ENCODE results near the gene PTPRM. TPM values are rescaled to one million over a fixed set of nuclear protein-coding genes. Genes with fewer than 3 reads are reported as not detected.

PTPRM gene
- total and polyA plus RNA-seq, 2 of the 8 experiments (the other 6 are each of a cell fraction or from before 2014, with no cell fraction given) = 4.1 to 7.0 TPM

- DNase-seq (ENCODE audit: low read depth in 1 of 2, low spot score in 2 of 2) = no peak
- Histone ChIP-seq H2BK120ac (replicated peaks; ENCODE audit: low read depth, low read length) (no peak overlapping the region), H3K4me3 (ENCODE audit: extremely low read depth in 1 of 4, insufficient read depth in 2 of 4, low read depth in 3 of 4, low read length in 4 of 4) (no peak overlapping the region), H4K8ac (ENCODE audit: extremely low read depth, insufficient read depth, low read length) (no peak overlapping the region), H3K4me2 (ENCODE audit: insufficient read depth in 1 of 2, low read depth in 2 of 2, low read length in 2 of 2) (no peak overlapping the region), H2AK5ac (ENCODE audit: low read depth, low read length) (no peak overlapping the region), H3K18ac (ENCODE audit: extremely low read depth, low read length) (no peak overlapping the region), H2BK5ac (ENCODE audit: low read depth, low read length) (no peak overlapping the region; the same call in 1 of the 2 replicates), H4K5ac (ENCODE audit: insufficient read length, low read depth, low read length) (no peak overlapping the region), H3K23ac (ENCODE audit: insufficient read length) (no peak overlapping the region), H2BK15ac (ENCODE audit: low read length) (no peak overlapping the region), H3K79me2 (ENCODE audit: control insufficient read depth in 1 of 2, insufficient read depth in 2 of 2, low read length in 2 of 2) (no peaks in the 10 kb centered on the region), H3K9me3 (ENCODE audit: insufficient read depth in 2 of 2, low read depth in 1 of 2, low read length in 1 of 2) (no peaks in the 10 kb centered on the region), H2BK20ac (ENCODE audit: low read length) (no peak overlapping the region), H4K91ac (replicated peaks; ENCODE audit: insufficient read length, low read length) (no peak overlapping the region), H2BK12ac (ENCODE audit: low read depth, low read length) (no peak overlapping the region), H2AFZ (ENCODE audit: low read length) (no peak overlapping the region), H3K79me1 (ENCODE audit: low read depth, low read length) (no peaks in the 10 kb centered on the region), H3K4me1 (replicated peaks in 1 of 4; ENCODE audit: control insufficient read depth in 3 of 4, insufficient read depth in 4 of 4, low read length in 3 of 4) (peaks cover 0 to 10% (median 0%) of the 10 kb centered on the region in 4 experiments; a peak in 2 of 7 replicates), H3K4ac (replicated peaks; ENCODE audit: insufficient read length, low read depth, low read length) (no peak overlapping the region), H3K56ac (replicated peaks; ENCODE audit: insufficient read length, low read depth, low read length) (no peak overlapping the region), H3K36me3 (ENCODE audit: control insufficient read depth in 2 of 4, insufficient read depth in 4 of 4, low read length in 3 of 4) (0 out of 8 replicates have a peak, but pooled peaks cover 0 to 3% (median 0%) of the 10 kb centered on the region in 4 experiments), H3K23me2 (ENCODE audit: low read depth, low read length) (no peaks in the 10 kb centered on the region), H3K27me3 (replicated peaks in 1 of 4; ENCODE audit: control insufficient read depth in 3 of 4, extremely low read depth in 1 of 4, insufficient read depth in 3 of 4, low read length in 3 of 4) (no peaks in the 10 kb centered on the region; a peak in 1 of 7 replicates), H3K14ac (ENCODE audit: insufficient read length) (no peak overlapping the region), H4K20me1 (replicated peaks in 1 of 2; ENCODE audit: control insufficient read depth in 1 of 2, insufficient read depth in 2 of 2, low read length in 2 of 2) (no peaks in the 10 kb centered on the region), H3K9ac (replicated peaks in 1 of 4; ENCODE audit: extremely low read depth in 1 of 4, low read depth in 3 of 4, low read length in 3 of 4) (no peak overlapping the region), H3K27ac (ENCODE audit: low read depth, low read length) (no peak overlapping the region)
- POLR2A ChIA-PET (ENCODE audit: partially characterized antibody) = no interaction called here
- CTCF ChIA-PET (ENCODE audit: partially characterized antibody) = interaction anchor here (1.0 to 1.8 kb wide), 2 partner anchors 11 to 129 kb away, joined by 3 to 7 read pairs; no protein-coding TSS in a partner anchor
- no peak for FAIRE-seq
- no peak for TF ChIP-seq CHD1 (IDR thresholded peaks at IDR 0.05; ENCODE audit: low read depth, low read length)
- TF ChIP-seq USF2 (IDR thresholded peaks at IDR 0.05; ENCODE audit: low read length) = no peak
- TF ChIP-seq SIRT6 (IDR thresholded peaks at IDR 0.05; ENCODE audit: low read length) = no peak
- no peak for TF ChIP-seq SP1 (IDR thresholded peaks at IDR 0.05; ENCODE audit: low read depth, low read length)
- TF ChIP-seq EZH2 (IDR thresholded peaks at IDR 0.05; ENCODE audit: low read depth, low read length, severe bottlenecking) = no peak
- 86% methylated on average over 16 of the region's 17 CpGs; no CpG with 5 or more reads in 1 of the 2 experiments for WGBS, 2 experiments (ENCODE audit: extremely low coverage in 1 of 2, insufficient coverage in 1 of 2, insufficient read length in 1 of 2, insufficient replicate concordance in 2 of 2, low coverage in 1 of 2, low lambda C conversion rate in 2 of 2, missing lambda C conversion rate in 1 of 2)
Measured at GRCh38 chr18:8400193-8400752, 833.2 kb downstream of the PTPRM start.
